Measurements from ENCODE around the gene GKN1. TPM values are rescaled to one million over a fixed set of nuclear protein-coding genes. Genes with fewer than 3 reads are reported as not detected.

GKN1 gene
- total RNA-seq, 4 donors from 2014 or later, result not detected

GRCh38 chr2:69001879-69002278 lies 27.4 kb downstream of the GKN1 start:
- no peak overlapping the region for H3K4me3 ChIP-seq
- in situ Hi-C loops (cut with MboI; ENCODE audit: low sequenced_read_pairs in 4 of 4), result no loop called here
- H3K27me3 ChIP-seq, result no peaks in the 10 kb centered on the region
- H3K9me3 ChIP-seq, result no peaks in the 10 kb centered on the region
- no peak for ATAC-seq
- H3K36me3 ChIP-seq, result no peaks in the 10 kb centered on the region
- no peaks in the 10 kb centered on the region for H3K4me1 ChIP-seq
- no peak overlapping the region for H3K27ac ChIP-seq
- no peak for DNase-seq
- intact Hi-C loops (cut with DNase I; ENCODE audit: low total_unique reads), result no loop called here
- TF ChIP-seq POLR2A (IDR thresholded peaks at IDR 0.05) (no peak), CTCF (IDR thresholded peaks at IDR 0.05 in 4 of 5, conservative IDR thresholded peaks at IDR 0.05 in 1 of 5) (no peak)

GRCh38 chr2:69003731-69004130 lies 29.3 kb downstream of the GKN1 start:
- no peak overlapping the region for H3K27ac ChIP-seq
- no peaks in the 10 kb centered on the region for H3K9me3 ChIP-seq
- H3K4me1 ChIP-seq, result no peaks in the 10 kb centered on the region
- ATAC-seq (no peak), DNase-seq (no peak)
- H3K36me3 ChIP-seq, result no peaks in the 10 kb centered on the region
- no peak for TF ChIP-seq CTCF (IDR thresholded peaks at IDR 0.05 in 4 of 5, conservative IDR thresholded peaks at IDR 0.05 in 1 of 5)
- TF ChIP-seq POLR2A (IDR thresholded peaks at IDR 0.05), result no peak
- H3K4me3 ChIP-seq, result no peak overlapping the region
- intact Hi-C loops (cut with DNase I; ENCODE audit: low total_unique reads) (no loop called here), in situ Hi-C loops (cut with MboI; ENCODE audit: low sequenced_read_pairs in 4 of 4) (no loop called here)
- no peaks in the 10 kb centered on the region for H3K27me3 ChIP-seq

- no peaks in the 10 kb centered on the region for H3K9me3 ChIP-seq
- no peak for DNase-seq
- no peaks in the 10 kb centered on the region for H3K27me3 ChIP-seq
- TF ChIP-seq CTCF (IDR thresholded peaks at IDR 0.05 in 4 of 5, conservative IDR thresholded peaks at IDR 0.05 in 1 of 5) (no peak), POLR2A (IDR thresholded peaks at IDR 0.05) (no peak)
- H3K4me3 ChIP-seq, result no peak overlapping the region
- no peak overlapping the region for H3K27ac ChIP-seq
- intact Hi-C loops (cut with DNase I; ENCODE audit: low total_unique reads), result no loop called here
- in situ Hi-C loops (cut with MboI; ENCODE audit: low sequenced_read_pairs in 4 of 4), result no loop called here
- ATAC-seq, result no peak
- H3K4me1 ChIP-seq, result no peaks in the 10 kb centered on the region
- no peaks in the 10 kb centered on the region for H3K36me3 ChIP-seq
These were observed 32.7 kb downstream of the GKN1 start for GRCh38 chr2:69007169-69007568.

GRCh38 chr2:69007603-69008002 lies 33.2 kb downstream of the GKN1 start:
- no peak overlapping the region for H3K27ac ChIP-seq
- in situ Hi-C loops (cut with MboI; ENCODE audit: low sequenced_read_pairs in 4 of 4) (no loop called here), intact Hi-C loops (cut with DNase I; ENCODE audit: low total_unique reads) (no loop called here)
- no peaks in the 10 kb centered on the region for H3K9me3 ChIP-seq
- H3K27me3 ChIP-seq, result no peaks in the 10 kb centered on the region
- no peak for TF ChIP-seq CTCF (IDR thresholded peaks at IDR 0.05 in 4 of 5, conservative IDR thresholded peaks at IDR 0.05 in 1 of 5)
- no peak for TF ChIP-seq POLR2A (IDR thresholded peaks at IDR 0.05)
- no peaks in the 10 kb centered on the region for H3K36me3 ChIP-seq
- H3K4me3 ChIP-seq, result no peak overlapping the region
- H3K4me1 ChIP-seq, result no peaks in the 10 kb centered on the region
- DNase-seq (no peak), ATAC-seq (no peak)
